GM23338 (cell line): ENCODE measurements around the gene DCLK2.
"Not testable (repeated sequence)": the region's sequence is repeated elsewhere in the genome, so short reads cannot be mapped to it uniquely, and the experiment has no call there.

ENCODE experiments used
- EZH2 ChIP-seq: fragments of 200-600 bp; sonication (generic); IDR thresholded peaks from one replicate; pipeline ENCODE4 v1.8.0; 2017; ENCODE audit warnings: antibody characterized with exemption, mild to moderate bottlenecking, low read depth; ENCODE audit not compliant: unreplicated experiment
- POLR2AphosphoS5 ChIP-seq: IDR thresholded peaks from 2 replicates; pipeline ENCODE4 v1.6.1; 2016; ENCODE audit warnings: antibody characterized with exemption, low read depth
- TF ChIP-seq, protein P1 (sequence below), 2 experiments: fragments of 200-600 bp in 1 of 2; sonication (generic) in 1 of 2; conservative IDR thresholded peaks; 2 replicates each; pipeline versions ENCODE4 v1.5.1 to v1.6.1; 2016 to 2017; ENCODE audit warnings: antibody characterized with exemption in 2 of 2, low read depth in 2 of 2, mild to moderate bottlenecking in 2 of 2, moderate library complexity in 1 of 2
- TF ChIP-seq, protein P2 (sequence below): IDR thresholded peaks from one replicate; pipeline ENCODE4 v1.6.1; 2018; ENCODE audit warnings: antibody characterized with exemption; ENCODE audit not compliant: unreplicated experiment

DNA sequence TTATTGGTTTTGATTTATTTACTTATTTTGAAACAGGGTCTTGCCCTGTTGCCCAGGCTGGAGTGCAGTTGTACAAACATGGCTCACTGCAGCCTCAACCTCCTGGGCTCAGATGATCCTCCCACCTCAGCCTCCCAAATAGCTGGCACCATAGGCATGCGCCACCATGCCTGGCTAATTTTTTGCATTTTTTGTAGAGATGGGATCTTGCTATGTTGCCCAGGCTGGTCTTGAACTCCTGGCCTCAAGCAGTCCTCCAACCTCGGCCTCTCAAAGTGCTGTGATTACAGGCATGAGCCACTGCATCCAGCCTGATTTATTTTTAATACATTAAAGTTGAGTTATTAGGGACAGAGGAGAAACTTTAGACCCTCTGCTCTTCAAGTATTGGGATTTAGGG lies 83.8 kb downstream of the DCLK2 start:
- TF ChIP-seq, protein P1, sequence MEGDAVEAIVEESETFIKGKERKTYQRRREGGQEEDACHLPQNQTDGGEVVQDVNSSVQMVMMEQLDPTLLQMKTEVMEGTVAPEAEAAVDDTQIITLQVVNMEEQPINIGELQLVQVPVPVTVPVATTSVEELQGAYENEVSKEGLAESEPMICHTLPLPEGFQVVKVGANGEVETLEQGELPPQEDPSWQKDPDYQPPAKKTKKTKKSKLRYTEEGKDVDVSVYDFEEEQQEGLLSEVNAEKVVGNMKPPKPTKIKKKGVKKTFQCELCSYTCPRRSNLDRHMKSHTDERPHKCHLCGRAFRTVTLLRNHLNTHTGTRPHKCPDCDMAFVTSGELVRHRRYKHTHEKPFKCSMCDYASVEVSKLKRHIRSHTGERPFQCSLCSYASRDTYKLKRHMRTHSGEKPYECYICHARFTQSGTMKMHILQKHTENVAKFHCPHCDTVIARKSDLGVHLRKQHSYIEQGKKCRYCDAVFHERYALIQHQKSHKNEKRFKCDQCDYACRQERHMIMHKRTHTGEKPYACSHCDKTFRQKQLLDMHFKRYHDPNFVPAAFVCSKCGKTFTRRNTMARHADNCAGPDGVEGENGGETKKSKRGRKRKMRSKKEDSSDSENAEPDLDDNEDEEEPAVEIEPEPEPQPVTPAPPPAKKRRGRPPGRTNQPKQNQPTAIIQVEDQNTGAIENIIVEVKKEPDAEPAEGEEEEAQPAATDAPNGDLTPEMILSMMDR (conservative IDR thresholded peaks at IDR 0.05; ENCODE audit: low read depth in 2 of 2) = not testable (repeated sequence)
- TF ChIP-seq, protein P2, sequence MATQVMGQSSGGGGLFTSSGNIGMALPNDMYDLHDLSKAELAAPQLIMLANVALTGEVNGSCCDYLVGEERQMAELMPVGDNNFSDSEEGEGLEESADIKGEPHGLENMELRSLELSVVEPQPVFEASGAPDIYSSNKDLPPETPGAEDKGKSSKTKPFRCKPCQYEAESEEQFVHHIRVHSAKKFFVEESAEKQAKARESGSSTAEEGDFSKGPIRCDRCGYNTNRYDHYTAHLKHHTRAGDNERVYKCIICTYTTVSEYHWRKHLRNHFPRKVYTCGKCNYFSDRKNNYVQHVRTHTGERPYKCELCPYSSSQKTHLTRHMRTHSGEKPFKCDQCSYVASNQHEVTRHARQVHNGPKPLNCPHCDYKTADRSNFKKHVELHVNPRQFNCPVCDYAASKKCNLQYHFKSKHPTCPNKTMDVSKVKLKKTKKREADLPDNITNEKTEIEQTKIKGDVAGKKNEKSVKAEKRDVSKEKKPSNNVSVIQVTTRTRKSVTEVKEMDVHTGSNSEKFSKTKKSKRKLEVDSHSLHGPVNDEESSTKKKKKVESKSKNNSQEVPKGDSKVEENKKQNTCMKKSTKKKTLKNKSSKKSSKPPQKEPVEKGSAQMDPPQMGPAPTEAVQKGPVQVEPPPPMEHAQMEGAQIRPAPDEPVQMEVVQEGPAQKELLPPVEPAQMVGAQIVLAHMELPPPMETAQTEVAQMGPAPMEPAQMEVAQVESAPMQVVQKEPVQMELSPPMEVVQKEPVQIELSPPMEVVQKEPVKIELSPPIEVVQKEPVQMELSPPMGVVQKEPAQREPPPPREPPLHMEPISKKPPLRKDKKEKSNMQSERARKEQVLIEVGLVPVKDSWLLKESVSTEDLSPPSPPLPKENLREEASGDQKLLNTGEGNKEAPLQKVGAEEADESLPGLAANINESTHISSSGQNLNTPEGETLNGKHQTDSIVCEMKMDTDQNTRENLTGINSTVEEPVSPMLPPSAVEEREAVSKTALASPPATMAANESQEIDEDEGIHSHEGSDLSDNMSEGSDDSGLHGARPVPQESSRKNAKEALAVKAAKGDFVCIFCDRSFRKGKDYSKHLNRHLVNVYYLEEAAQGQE = not testable (repeated sequence)
- TF ChIP-seq POLR2AphosphoS5, EZH2: not testable (repeated sequence)
